GM23338 (cell line): Measurements from ENCODE around the gene CNDP1. TPM values are rescaled to one million over a fixed set of nuclear protein-coding genes. Genes with fewer than 3 reads are reported as not detected.

ENCODE experiments used
- ATAC-seq: fragments of 200-7000 bp; cut with Tn5 transposase; 3 replicates; pipeline ENCODE4 v1.9.1; 2020
- DNase-seq: peaks from one replicate; pipeline ENCODE4 v3.0.0-alpha.2; 2015; ENCODE audit warnings: low spot score
- H2AFZ ChIP-seq: fragments of 200-600 bp; sonication (generic); 2 replicates; pipeline ENCODE4 v1.8.0; 2016; ENCODE audit warnings: antibody characterized with exemption, mild to moderate bottlenecking, moderate library complexity
- H3F3A ChIP-seq: fragments of 200-600 bp; sonication (generic); replicated peaks from 2 replicates; pipeline ENCODE4 v1.8.0; 2017; ENCODE audit warnings: antibody characterized with exemption, mixed run types, low read depth
- H3K27ac ChIP-seq: fragments of 200-600 bp; sonication (generic); 2 replicates; pipeline ENCODE4 v1.6.1; 2016; ENCODE audit warnings: low read depth
- H3K27me3 ChIP-seq: fragments of 200-600 bp; sonication (generic); 2 replicates; pipeline ENCODE4 v1.8.0; 2016; ENCODE audit warnings: mild to moderate bottlenecking, mixed run types, moderate library complexity; ENCODE audit not compliant: insufficient read depth
- H3K36me3 ChIP-seq: fragments of 200-600 bp; sonication (generic); 2 replicates; pipeline ENCODE4 v1.8.0; 2016; ENCODE audit warnings: mild to moderate bottlenecking; ENCODE audit not compliant: insufficient read depth
- H3K4me1 ChIP-seq: fragments of 200-600 bp; sonication (generic); 2 replicates; pipeline ENCODE4 v1.8.0; 2016; ENCODE audit warnings: mild to moderate bottlenecking, moderate library complexity; ENCODE audit not compliant: insufficient read depth
- H3K4me2 ChIP-seq: fragments of 200-600 bp; sonication (generic); 2 replicates; pipeline ENCODE4 v1.7.1; 2017; ENCODE audit warnings: mixed run types
- H3K4me3 ChIP-seq: fragments of 200-600 bp; sonication (generic); 2 replicates; pipeline ENCODE4 v1.6.1; 2016; ENCODE audit warnings: mixed run types
- H3K79me2 ChIP-seq: fragments of 200-600 bp; sonication (generic); replicated peaks from 2 replicates; pipeline ENCODE4 v1.8.0; 2017; ENCODE audit warnings: mild to moderate bottlenecking; ENCODE audit not compliant: insufficient read depth
- H3K9me2 ChIP-seq: fragments of 200-600 bp; sonication (generic); 2 replicates; pipeline ENCODE4 v1.8.0; 2017; ENCODE audit not compliant: insufficient read depth
- H4K20me1 ChIP-seq: fragments of 200-600 bp; sonication (generic); replicated peaks from 2 replicates; pipeline ENCODE4 v1.8.0; 2017; ENCODE audit warnings: mild to moderate bottlenecking; ENCODE audit not compliant: insufficient read depth
- H3K27ac Mint-ChIP-seq: 2 replicates; pipeline ENCODE4 v1.8.0; 2020; ENCODE audit warnings: inconsistent platforms, mild to moderate bottlenecking, moderate library complexity, mixed read lengths
- H3K27me3 Mint-ChIP-seq: 3 replicates; pipeline ENCODE4 v1.8.0; 2022; ENCODE audit warnings: low read depth, mild to moderate bottlenecking, moderate library complexity, mixed read lengths, inconsistent platforms; ENCODE audit not compliant: insufficient read depth, poor library complexity
- H3K36me3 Mint-ChIP-seq: 3 replicates; pipeline ENCODE4 v1.8.0; 2021; ENCODE audit warnings: low read depth, mild to moderate bottlenecking, inconsistent platforms, moderate library complexity, mixed read lengths
- H3K4me1 Mint-ChIP-seq: 3 replicates; pipeline ENCODE4 v1.8.0; 2020; ENCODE audit warnings: mild to moderate bottlenecking, inconsistent platforms, mixed read lengths
- H3K4me3 Mint-ChIP-seq: 3 replicates; pipeline ENCODE4 v1.8.0; 2021; ENCODE audit warnings: moderate library complexity, mild to moderate bottlenecking, inconsistent platforms, mixed read lengths
- H3K9me3 Mint-ChIP-seq: 3 replicates; pipeline ENCODE4 v1.8.0; 2020; ENCODE audit warnings: moderate library complexity, mild to moderate bottlenecking, inconsistent platforms, mixed read lengths
- CREB1 ChIP-seq: fragments of 250-450 bp; sonication (Bioruptor Pico); IDR thresholded peaks from 2 replicates; pipeline ENCODE4 v1.5.0; 2020; ENCODE audit warnings: low read depth, mild to moderate bottlenecking, moderate library complexity
- CTCF ChIP-seq, 2 experiments: fragments of 200-600 bp in 1 of 2; sonication (generic) in 1 of 2; conservative IDR thresholded peaks; 2 replicates each; pipeline versions ENCODE4 v1.5.1 to v1.6.1; 2016 to 2017; ENCODE audit warnings: antibody characterized with exemption in 2 of 2, low read depth in 2 of 2, mild to moderate bottlenecking in 2 of 2, moderate library complexity in 1 of 2
- EZH2 ChIP-seq: fragments of 200-600 bp; sonication (generic); IDR thresholded peaks from one replicate; pipeline ENCODE4 v1.8.0; 2017; ENCODE audit warnings: antibody characterized with exemption, mild to moderate bottlenecking, low read depth; ENCODE audit not compliant: unreplicated experiment
- EZH2phosphoT487 ChIP-seq: fragments of 200-600 bp; sonication (generic); IDR thresholded peaks from one replicate; pipeline ENCODE4 v1.8.1; 2018; ENCODE audit warnings: antibody characterized with exemption; ENCODE audit not compliant: unreplicated experiment
- JUNB ChIP-seq: IDR thresholded peaks from one replicate; pipeline ENCODE4 v1.6.1; 2016; ENCODE audit warnings: antibody characterized with exemption; ENCODE audit not compliant: unreplicated experiment
- POLR2AphosphoS5 ChIP-seq: IDR thresholded peaks from 2 replicates; pipeline ENCODE4 v1.6.1; 2016; ENCODE audit warnings: antibody characterized with exemption, low read depth
- STAT1 ChIP-seq: IDR thresholded peaks from one replicate; pipeline ENCODE4 v1.6.1; 2016; ENCODE audit warnings: antibody characterized with exemption; ENCODE audit not compliant: unreplicated experiment
- ZNF114 ChIP-seq: fragments of 250-450 bp; sonication (Bioruptor Pico); IDR thresholded peaks from 2 replicates; pipeline ENCODE4 v1.5.0; 2020; ENCODE audit warnings: mild to moderate bottlenecking, moderate library complexity
- ZNF331 ChIP-seq: fragments of 250-450 bp; sonication (Bioruptor Pico); IDR thresholded peaks from 2 replicates; pipeline ENCODE4 v1.5.0; 2020; ENCODE audit warnings: low read depth, mild to moderate bottlenecking, moderate library complexity
- ZNF462 ChIP-seq: fragments of 250-450 bp; sonication (Bioruptor Pico); IDR thresholded peaks from 2 replicates; pipeline ENCODE4 v1.5.0; 2020; ENCODE audit warnings: mild to moderate bottlenecking, moderate library complexity
- polyA plus RNA-seq: library from polyadenylated mRNA; unstranded; fragments of >200 nt; fragmentation: Nextera tagmentation; extraction: Ambion mirVana; gene quantifications from 2 replicates; pipeline ENCODE4 v1.2.1, GENCODE V29; 2016
- total RNA-seq: library from RNA; depleted of rRNA; stranded (reverse); fragments of >200 nt; shearing (Covaris generic); gene quantifications from 2 replicates; pipeline ENCODE4 v1.2.3, GENCODE V29; 2014

CNDP1 gene
- total and polyA plus RNA-seq, 2 experiments from 2014 or later = 0.03 to 0.11 TPM

- Mint-ChIP-seq H3K36me3 (peaks cover 18% of the 10 kb centered on the region; the same call in 2 of the 3 replicates), H3K27me3 (peaks cover 1% of the 10 kb centered on the region), H3K27ac (no peak overlapping the region), H3K4me1 (no peaks in the 10 kb centered on the region), H3K4me3 (no peak overlapping the region), H3K9me3 (peaks cover 17% of the 10 kb centered on the region; the same call in 2 of the 3 replicates)
- Histone ChIP-seq H3K79me2 (no peaks in the 10 kb centered on the region), H3K27me3 (no peaks in the 10 kb centered on the region), H3K4me2 (no peak overlapping the region), H3K27ac (no peak overlapping the region), H3F3A (no peaks in the 10 kb centered on the region), H2AFZ (no peak overlapping the region), H3K36me3 (no peaks in the 10 kb centered on the region), H4K20me1 (no peaks in the 10 kb centered on the region), H3K4me1 (no peaks in the 10 kb centered on the region), H3K4me3 (no peak overlapping the region), H3K9me2 (peaks cover 7% of the 10 kb centered on the region; the same call in 1 of the 2 replicates)
- DNase-seq (no peak), ATAC-seq (no peak)
- no peak for TF ChIP-seq CTCF (conservative IDR thresholded peaks at IDR 0.05; ENCODE audit: low read depth in 2 of 2)
- no peak for TF ChIP-seq ZNF462 (CRISPR knock-in tag)
- TF ChIP-seq STAT1 = no peak
- no peak for TF ChIP-seq POLR2AphosphoS5
- TF ChIP-seq JUNB = no peak
- TF ChIP-seq EZH2 = no peak
- no peak for TF ChIP-seq ZNF114 (CRISPR knock-in tag)
- TF ChIP-seq EZH2phosphoT487 = no peak
- no peak for TF ChIP-seq CREB1 (CRISPR knock-in tag)
- no peak for TF ChIP-seq ZNF331 (CRISPR knock-in tag)
Observed at GRCh38 chr18:74528478-74528877, 5.8 kb upstream of the CNDP1 start.
